ENCODE results near the gene IFIH1.

DNA sequence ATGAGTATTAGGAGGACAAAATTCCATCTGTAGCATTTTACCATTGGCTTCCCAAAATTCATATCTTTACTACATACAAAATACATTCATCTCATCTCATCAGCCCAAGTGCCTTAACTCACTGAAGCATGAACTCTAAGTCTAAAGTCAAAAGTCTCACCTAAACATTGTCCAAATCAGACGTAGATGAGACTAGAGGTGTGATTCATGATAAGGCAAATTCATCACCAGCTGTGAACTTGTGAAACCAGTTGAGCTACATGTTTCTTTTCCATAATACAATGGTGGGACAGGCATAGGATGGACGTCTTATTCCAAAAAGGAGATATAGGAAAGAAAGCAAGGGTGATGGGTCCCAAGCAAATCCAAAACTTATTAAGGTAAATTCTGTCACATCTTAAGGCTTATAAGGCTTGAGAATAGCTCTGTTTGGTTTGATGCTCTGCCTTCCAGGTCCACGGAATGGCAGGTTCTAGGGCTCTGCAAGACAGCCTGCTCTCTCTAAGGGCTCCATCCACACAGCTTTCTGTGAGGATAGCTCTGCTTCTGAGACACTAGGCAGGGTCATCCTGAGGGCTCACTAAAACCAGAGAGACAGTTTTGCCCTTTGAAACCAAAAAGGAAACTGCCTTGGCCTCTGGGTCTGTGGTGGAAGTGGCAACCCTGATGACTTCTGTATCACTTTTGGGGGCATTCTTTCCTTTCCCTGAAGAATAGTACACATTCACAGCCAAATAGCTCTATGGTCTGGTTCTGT is 9.6 kb downstream of the IFIH1 start:
- TF ChIP-seq, protein P1, sequence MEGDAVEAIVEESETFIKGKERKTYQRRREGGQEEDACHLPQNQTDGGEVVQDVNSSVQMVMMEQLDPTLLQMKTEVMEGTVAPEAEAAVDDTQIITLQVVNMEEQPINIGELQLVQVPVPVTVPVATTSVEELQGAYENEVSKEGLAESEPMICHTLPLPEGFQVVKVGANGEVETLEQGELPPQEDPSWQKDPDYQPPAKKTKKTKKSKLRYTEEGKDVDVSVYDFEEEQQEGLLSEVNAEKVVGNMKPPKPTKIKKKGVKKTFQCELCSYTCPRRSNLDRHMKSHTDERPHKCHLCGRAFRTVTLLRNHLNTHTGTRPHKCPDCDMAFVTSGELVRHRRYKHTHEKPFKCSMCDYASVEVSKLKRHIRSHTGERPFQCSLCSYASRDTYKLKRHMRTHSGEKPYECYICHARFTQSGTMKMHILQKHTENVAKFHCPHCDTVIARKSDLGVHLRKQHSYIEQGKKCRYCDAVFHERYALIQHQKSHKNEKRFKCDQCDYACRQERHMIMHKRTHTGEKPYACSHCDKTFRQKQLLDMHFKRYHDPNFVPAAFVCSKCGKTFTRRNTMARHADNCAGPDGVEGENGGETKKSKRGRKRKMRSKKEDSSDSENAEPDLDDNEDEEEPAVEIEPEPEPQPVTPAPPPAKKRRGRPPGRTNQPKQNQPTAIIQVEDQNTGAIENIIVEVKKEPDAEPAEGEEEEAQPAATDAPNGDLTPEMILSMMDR (IDR thresholded peaks at IDR 0.05), result no peak
- TF ChIP-seq POLR2AphosphoS5 (IDR thresholded peaks at IDR 0.05; ENCODE audit: low read depth, low read length) (no peak), TEAD4 (IDR thresholded peaks at IDR 0.05; ENCODE audit: borderline replicate concordance, insufficient read depth) (no peak), TCF12 (IDR thresholded peaks at IDR 0.05) (no peak), GABPA (IDR thresholded peaks at IDR 0.05; ENCODE audit: low read depth) (no peak), TAF1 (IDR thresholded peaks at IDR 0.05; ENCODE audit: borderline replicate concordance, low read depth, low read length) (no peak), EP300 (IDR thresholded peaks at IDR 0.05; ENCODE audit: borderline replicate concordance in 1 of 2, low read depth in 1 of 2, low read length in 1 of 2) (no peak), JUND (IDR thresholded peaks at IDR 0.05) (no peak)
- TF ChIP-seq, protein P2, sequence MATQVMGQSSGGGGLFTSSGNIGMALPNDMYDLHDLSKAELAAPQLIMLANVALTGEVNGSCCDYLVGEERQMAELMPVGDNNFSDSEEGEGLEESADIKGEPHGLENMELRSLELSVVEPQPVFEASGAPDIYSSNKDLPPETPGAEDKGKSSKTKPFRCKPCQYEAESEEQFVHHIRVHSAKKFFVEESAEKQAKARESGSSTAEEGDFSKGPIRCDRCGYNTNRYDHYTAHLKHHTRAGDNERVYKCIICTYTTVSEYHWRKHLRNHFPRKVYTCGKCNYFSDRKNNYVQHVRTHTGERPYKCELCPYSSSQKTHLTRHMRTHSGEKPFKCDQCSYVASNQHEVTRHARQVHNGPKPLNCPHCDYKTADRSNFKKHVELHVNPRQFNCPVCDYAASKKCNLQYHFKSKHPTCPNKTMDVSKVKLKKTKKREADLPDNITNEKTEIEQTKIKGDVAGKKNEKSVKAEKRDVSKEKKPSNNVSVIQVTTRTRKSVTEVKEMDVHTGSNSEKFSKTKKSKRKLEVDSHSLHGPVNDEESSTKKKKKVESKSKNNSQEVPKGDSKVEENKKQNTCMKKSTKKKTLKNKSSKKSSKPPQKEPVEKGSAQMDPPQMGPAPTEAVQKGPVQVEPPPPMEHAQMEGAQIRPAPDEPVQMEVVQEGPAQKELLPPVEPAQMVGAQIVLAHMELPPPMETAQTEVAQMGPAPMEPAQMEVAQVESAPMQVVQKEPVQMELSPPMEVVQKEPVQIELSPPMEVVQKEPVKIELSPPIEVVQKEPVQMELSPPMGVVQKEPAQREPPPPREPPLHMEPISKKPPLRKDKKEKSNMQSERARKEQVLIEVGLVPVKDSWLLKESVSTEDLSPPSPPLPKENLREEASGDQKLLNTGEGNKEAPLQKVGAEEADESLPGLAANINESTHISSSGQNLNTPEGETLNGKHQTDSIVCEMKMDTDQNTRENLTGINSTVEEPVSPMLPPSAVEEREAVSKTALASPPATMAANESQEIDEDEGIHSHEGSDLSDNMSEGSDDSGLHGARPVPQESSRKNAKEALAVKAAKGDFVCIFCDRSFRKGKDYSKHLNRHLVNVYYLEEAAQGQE (IDR thresholded peaks at IDR 0.05; ENCODE audit: low read depth, low read length), result no peak
- TF ChIP-seq, protein P3, sequence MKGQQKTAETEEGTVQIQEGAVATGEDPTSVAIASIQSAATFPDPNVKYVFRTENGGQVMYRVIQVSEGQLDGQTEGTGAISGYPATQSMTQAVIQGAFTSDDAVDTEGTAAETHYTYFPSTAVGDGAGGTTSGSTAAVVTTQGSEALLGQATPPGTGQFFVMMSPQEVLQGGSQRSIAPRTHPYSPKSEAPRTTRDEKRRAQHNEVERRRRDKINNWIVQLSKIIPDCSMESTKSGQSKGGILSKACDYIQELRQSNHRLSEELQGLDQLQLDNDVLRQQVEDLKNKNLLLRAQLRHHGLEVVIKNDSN (IDR thresholded peaks at IDR 0.05; ENCODE audit: borderline replicate concordance, low read depth), result no peak
- TF ChIP-seq, protein P4, sequence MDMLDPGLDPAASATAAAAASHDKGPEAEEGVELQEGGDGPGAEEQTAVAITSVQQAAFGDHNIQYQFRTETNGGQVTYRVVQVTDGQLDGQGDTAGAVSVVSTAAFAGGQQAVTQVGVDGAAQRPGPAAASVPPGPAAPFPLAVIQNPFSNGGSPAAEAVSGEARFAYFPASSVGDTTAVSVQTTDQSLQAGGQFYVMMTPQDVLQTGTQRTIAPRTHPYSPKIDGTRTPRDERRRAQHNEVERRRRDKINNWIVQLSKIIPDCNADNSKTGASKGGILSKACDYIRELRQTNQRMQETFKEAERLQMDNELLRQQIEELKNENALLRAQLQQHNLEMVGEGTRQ (IDR thresholded peaks at IDR 0.05; ENCODE audit: borderline replicate concordance, low read depth, low read length), result no peak
- TF ChIP-seq, protein P5, sequence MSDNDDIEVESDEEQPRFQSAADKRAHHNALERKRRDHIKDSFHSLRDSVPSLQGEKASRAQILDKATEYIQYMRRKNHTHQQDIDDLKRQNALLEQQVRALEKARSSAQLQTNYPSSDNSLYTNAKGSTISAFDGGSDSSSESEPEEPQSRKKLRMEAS (IDR thresholded peaks at IDR 0.05; ENCODE audit: low read depth), result no peak

All from SK-N-SH (cell line).